Mesenchymal stem cell (in vitro differentiated cells and primary cell): ENCODE results near the gene ARL10.

Source experiments
- DNase-seq: peaks from one replicate; pipeline ENCODE4 v3.0.0-alpha.2; 2013
- H2AFZ ChIP-seq: one replicate; pipeline ENCODE4 v1.6.1; 2013; ENCODE audit warnings: low read depth, mild to moderate bottlenecking, control low read depth, inconsistent platforms, low read length, moderate library complexity
- H2AK5ac ChIP-seq: 2 replicates; pipeline ENCODE4 v1.6.1; 2013; ENCODE audit warnings: low read length, moderate library complexity, mild to moderate bottlenecking, inconsistent platforms; ENCODE audit not compliant: severe bottlenecking
- H2BK120ac ChIP-seq: one replicate; pipeline ENCODE4 v1.6.1; 2013; ENCODE audit warnings: low read depth, mild to moderate bottlenecking, inconsistent platforms, low read length, moderate library complexity
- H2BK12ac ChIP-seq, 2 experiments: one replicate each; pipeline ENCODE4 v1.6.1; 2013; ENCODE audit warnings: inconsistent platforms in 2 of 2, low read length in 2 of 2, mild to moderate bottlenecking in 2 of 2, moderate library complexity in 2 of 2, control low read depth in 1 of 2
- H2BK15ac ChIP-seq: one replicate; pipeline ENCODE4 v1.6.1; 2013; ENCODE audit warnings: mild to moderate bottlenecking, low read depth, inconsistent platforms; ENCODE audit not compliant: poor library complexity, severe bottlenecking
- H2BK5ac ChIP-seq: 2 replicates; pipeline ENCODE4 v1.6.1; 2013; ENCODE audit warnings: low read depth, mild to moderate bottlenecking, low read length, control low read depth, inconsistent platforms; ENCODE audit not compliant: poor library complexity, severe bottlenecking
- H3K14ac ChIP-seq, 2 experiments: one replicate each; pipeline ENCODE4 v1.6.1; 2013; ENCODE audit warnings: inconsistent platforms in 2 of 2, low read length in 2 of 2, control low read depth in 1 of 2, mild to moderate bottlenecking in 1 of 2, moderate library complexity in 1 of 2
- H3K18ac ChIP-seq, 2 experiments: one replicate each; pipeline ENCODE4 v1.6.1; 2013; ENCODE audit warnings: inconsistent platforms in 2 of 2, low read length in 2 of 2, control low read depth in 1 of 2, low read depth in 1 of 2, mild to moderate bottlenecking in 1 of 2
- H3K23ac ChIP-seq, 2 experiments: one replicate each; pipeline ENCODE4 v1.6.1; 2013; ENCODE audit warnings: inconsistent platforms in 2 of 2, low read length in 2 of 2, mild to moderate bottlenecking in 2 of 2, moderate library complexity in 2 of 2, control low read depth in 1 of 2
- H3K27ac ChIP-seq: 2 replicates; pipeline ENCODE4 v1.5.1; 2013; ENCODE audit warnings: mild to moderate bottlenecking, moderate library complexity, low read length, control low read depth, inconsistent platforms; ENCODE audit not compliant: poor library complexity, severe bottlenecking
- H3K27me3 ChIP-seq, 2 experiments: 2 replicates each; pipeline versions ENCODE4 v1.6.1 to v1.7.0; 2013; ENCODE audit warnings: low read length in 2 of 2, mild to moderate bottlenecking in 2 of 2, moderate library complexity in 2 of 2, control low read depth in 1 of 2, inconsistent platforms in 1 of 2; ENCODE audit not compliant: control insufficient read depth in 1 of 2, insufficient read depth in 1 of 2
- H3K36me3 ChIP-seq, 2 experiments: 2 replicates each; pipeline versions ENCODE4 v1.6.1 to v1.7.0; 2013; ENCODE audit warnings: low read length in 2 of 2, control low read depth in 1 of 2, inconsistent platforms in 1 of 2, low read depth in 1 of 2, mild to moderate bottlenecking in 1 of 2; ENCODE audit not compliant: insufficient read depth in 2 of 2, control insufficient read depth in 1 of 2
- H3K4ac ChIP-seq, 2 experiments: one replicate each; pipeline ENCODE4 v1.6.1; 2013; ENCODE audit warnings: inconsistent platforms in 2 of 2, low read length in 2 of 2, mild to moderate bottlenecking in 2 of 2, moderate library complexity in 2 of 2, control low read depth in 1 of 2, low read depth in 1 of 2
- H3K4me1 ChIP-seq: 2 replicates; pipeline ENCODE4 v1.6.1; 2013; ENCODE audit warnings: low read depth, low read length, control low read depth; ENCODE audit not compliant: control insufficient read depth, insufficient read depth
- H3K4me2 ChIP-seq: 2 replicates; pipeline ENCODE4 v1.6.1; 2013; ENCODE audit warnings: low read length, mild to moderate bottlenecking, inconsistent platforms; ENCODE audit not compliant: poor library complexity, severe bottlenecking
- H3K4me3 ChIP-seq, 2 experiments: 2 replicates each; pipeline versions ENCODE4 v1.5.1 to v1.7.0; 2013; ENCODE audit warnings: low read length in 2 of 2, mild to moderate bottlenecking in 2 of 2, control low read depth in 1 of 2, low read depth in 1 of 2; ENCODE audit not compliant: insufficient read depth in 1 of 2
- H3K79me1 ChIP-seq: replicated peaks from 2 replicates; pipeline ENCODE4 v1.6.1; 2013; ENCODE audit warnings: mild to moderate bottlenecking, control low read depth, low read length, inconsistent platforms; ENCODE audit not compliant: poor library complexity, severe bottlenecking
- H3K9ac ChIP-seq: 2 replicates; pipeline ENCODE4 v1.7.0; 2013; ENCODE audit warnings: mild to moderate bottlenecking, low read length, moderate library complexity
- H3K9me3 ChIP-seq: 2 replicates; pipeline ENCODE4 v1.7.0; 2013; ENCODE audit warnings: mild to moderate bottlenecking, low read length; ENCODE audit not compliant: control insufficient read depth
- H4K8ac ChIP-seq: one replicate; pipeline ENCODE4 v1.6.1; 2013; ENCODE audit warnings: inconsistent platforms, mild to moderate bottlenecking, low read length, moderate library complexity
- H4K91ac ChIP-seq: one replicate; pipeline ENCODE4 v1.6.1; 2013; ENCODE audit warnings: mild to moderate bottlenecking, low read length, inconsistent platforms
- WGBS: methylation state at CpG from one replicate; pipeline ENCODE4 v1.1.7; 2013; ENCODE audit warnings: mixed read lengths; 5-methylcytosine and 5-hydroxymethylcytosine counted together

Gene ARL10

DNA sequence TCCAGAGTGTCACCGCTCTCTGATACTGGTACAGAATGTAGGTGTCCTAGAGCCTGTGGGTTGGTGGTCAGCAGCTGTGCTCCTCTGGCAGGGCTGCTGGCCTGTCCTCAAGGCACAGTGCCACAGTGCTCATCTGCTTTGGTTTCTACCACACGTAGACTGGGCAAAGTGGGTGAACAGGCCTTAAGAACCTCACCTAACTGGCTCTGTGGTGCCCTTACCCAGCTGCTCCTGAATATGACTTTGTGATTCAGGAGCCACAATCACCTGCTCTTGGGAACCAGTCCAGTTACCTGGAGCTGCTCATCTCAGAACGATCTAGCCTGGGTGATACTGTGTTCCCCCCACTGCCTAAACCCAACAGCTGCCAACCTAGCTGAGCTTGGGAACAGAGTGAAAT lies 16.7 kb downstream of the ARL10 start:
- H4K91ac ChIP-seq: no peak overlapping the region
- H2BK5ac ChIP-seq: no peak overlapping the region
- no peak overlapping the region for H3K18ac ChIP-seq
- peaks cover 3% of the 10 kb centered on the region for H3K4me1 ChIP-seq
- no peaks in the 10 kb centered on the region for H3K9me3 ChIP-seq
- H3K79me1 ChIP-seq: peaks cover 36% of the 10 kb centered on the region
- H3K4ac ChIP-seq: no peak overlapping the region
- no peak overlapping the region for H3K9ac ChIP-seq
- H3K14ac ChIP-seq: no peak overlapping the region
- no peak overlapping the region for H3K4me2 ChIP-seq
- no peak overlapping the region for H2BK120ac ChIP-seq
- H3K23ac ChIP-seq: no peak overlapping the region
- no peak overlapping the region for H3K4me3 ChIP-seq
- no peak overlapping the region for H2BK15ac ChIP-seq
- H2AFZ ChIP-seq: no peak overlapping the region
- no peak overlapping the region for H2BK12ac ChIP-seq
- WGBS: 98% methylated on average over 3 of the region's 3 CpGs
- H4K8ac ChIP-seq: no peak overlapping the region
- DNase-seq: no peak
- H3K36me3 ChIP-seq: peaks cover 45 to 74% of the 10 kb centered on the region in 2 experiments
- no peak overlapping the region for H3K27ac ChIP-seq
- no peaks in the 10 kb centered on the region for H3K27me3 ChIP-seq
- no peak overlapping the region for H2AK5ac ChIP-seq

DNA sequence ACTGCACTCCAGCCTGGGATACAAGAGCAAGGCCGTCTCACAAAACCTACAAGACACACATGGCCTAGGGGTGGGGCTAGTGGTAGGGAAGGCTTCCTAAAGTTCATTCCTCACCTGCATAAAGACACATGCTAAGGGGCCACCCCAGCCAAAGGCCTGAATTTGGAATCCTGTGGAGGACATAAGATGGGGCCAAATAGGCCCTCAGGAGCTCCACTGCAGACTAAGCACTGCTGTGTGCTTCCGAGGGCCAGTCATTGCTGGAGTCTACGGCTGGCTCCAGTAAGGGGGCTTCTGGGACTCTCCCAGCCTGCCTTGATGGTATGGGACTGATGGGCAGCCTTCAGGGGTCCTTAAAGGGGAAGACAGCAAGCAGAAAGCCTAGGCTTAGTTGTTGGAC lies 17.4 kb downstream of the ARL10 start:
- H3K9me3 ChIP-seq: no peaks in the 10 kb centered on the region
- H3K4me1 ChIP-seq: peaks cover 5% of the 10 kb centered on the region
- H3K79me1 ChIP-seq: peaks cover 35% of the 10 kb centered on the region
- no peak overlapping the region for H3K9ac ChIP-seq
- no peak overlapping the region for H2BK120ac ChIP-seq
- no peak overlapping the region for H2AFZ ChIP-seq
- no peak overlapping the region for H4K91ac ChIP-seq
- H3K4ac ChIP-seq: no peak overlapping the region
- H3K27ac ChIP-seq: no peak overlapping the region
- H2AK5ac ChIP-seq: no peak overlapping the region
- H3K14ac ChIP-seq: no peak overlapping the region
- peaks cover 45 to 70% of the 10 kb centered on the region in 2 experiments for H3K36me3 ChIP-seq
- no peak overlapping the region for H3K18ac ChIP-seq
- no peak overlapping the region for H3K4me2 ChIP-seq
- H3K27me3 ChIP-seq: no peaks in the 10 kb centered on the region
- no peak overlapping the region for H2BK5ac ChIP-seq
- no peak overlapping the region for H4K8ac ChIP-seq
- H3K23ac ChIP-seq: no peak overlapping the region
- DNase-seq: no peak
- H2BK12ac ChIP-seq: no peak overlapping the region
- no peak overlapping the region for H2BK15ac ChIP-seq
- WGBS: 100% methylated on average over 3 of the region's 3 CpGs
- no peak overlapping the region for H3K4me3 ChIP-seq

DNA sequence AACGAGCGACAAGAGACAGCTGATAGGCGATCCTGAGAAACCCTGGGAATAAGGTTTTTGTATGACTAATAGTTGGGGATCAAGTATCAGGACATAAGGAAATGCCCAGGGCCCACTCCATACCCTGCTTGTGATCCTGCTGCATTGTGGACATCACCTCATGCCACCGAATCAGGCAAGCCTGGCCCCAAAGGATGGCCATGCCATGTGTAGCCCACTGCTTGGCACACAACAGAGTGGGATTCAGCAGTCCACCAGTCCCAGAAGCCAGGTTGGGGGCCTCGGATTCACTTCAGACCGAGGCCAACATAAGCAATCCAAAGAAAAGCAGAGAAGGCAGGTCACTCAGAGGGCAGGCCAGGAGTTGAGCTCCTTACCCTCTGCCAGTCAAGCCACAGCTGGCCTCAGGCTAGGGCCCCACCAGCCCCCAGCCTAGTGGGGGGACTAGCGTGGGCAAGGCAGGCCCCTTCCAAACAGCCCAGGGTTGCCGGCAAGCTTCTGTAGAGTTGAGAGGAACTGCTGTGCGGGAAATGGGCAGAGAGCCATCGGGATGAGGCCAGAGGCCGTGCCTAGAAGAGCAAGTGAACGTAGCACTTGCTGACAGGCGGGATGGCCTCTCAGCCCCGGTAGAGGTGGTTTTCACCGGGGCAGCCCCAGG lies 18.1 kb downstream of the ARL10 start:
- H3K27ac ChIP-seq: no peak overlapping the region
- DNase-seq: no peak
- no peak overlapping the region for H3K14ac ChIP-seq
- no peak overlapping the region for H4K8ac ChIP-seq
- H3K27me3 ChIP-seq: no peaks in the 10 kb centered on the region
- H4K91ac ChIP-seq: no peak overlapping the region
- H2AFZ ChIP-seq: no peak overlapping the region
- H3K9ac ChIP-seq: no peak overlapping the region
- H3K18ac ChIP-seq: no peak overlapping the region
- no peak overlapping the region for H3K4me3 ChIP-seq
- H2BK12ac ChIP-seq: no peak overlapping the region
- H2BK15ac ChIP-seq: no peak overlapping the region
- H3K23ac ChIP-seq: no peak overlapping the region
- H3K9me3 ChIP-seq: no peaks in the 10 kb centered on the region
- no peak overlapping the region for H3K4ac ChIP-seq
- H3K36me3 ChIP-seq: peaks cover 45 to 70% of the 10 kb centered on the region in 2 experiments
- no peak overlapping the region for H2BK120ac ChIP-seq
- peaks cover 5% of the 10 kb centered on the region for H3K4me1 ChIP-seq
- peaks cover 35% of the 10 kb centered on the region for H3K79me1 ChIP-seq
- no peak overlapping the region for H3K4me2 ChIP-seq
- WGBS: 97% methylated on average over 13 of the region's 15 CpGs
- no peak overlapping the region for H2BK5ac ChIP-seq
- H2AK5ac ChIP-seq: no peak overlapping the region

DNA sequence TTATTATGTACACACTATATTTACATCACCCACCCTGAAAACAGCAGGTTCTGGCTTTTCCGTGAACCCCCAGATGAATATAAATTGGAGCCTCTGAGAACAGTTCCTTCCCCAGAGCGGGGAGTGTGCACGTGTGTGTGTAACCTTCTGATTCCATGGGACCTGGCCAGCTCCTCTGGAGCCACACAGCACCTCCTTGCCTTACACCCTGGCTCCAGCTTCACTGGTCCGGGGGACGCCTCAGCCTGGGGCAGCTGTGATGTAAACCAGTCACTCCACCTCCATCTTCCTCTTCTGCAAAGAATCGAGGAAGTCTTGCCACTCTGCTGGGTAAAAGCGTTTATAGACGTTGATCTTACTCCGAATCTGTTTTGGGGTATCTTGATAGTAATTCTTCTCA lies 18.7 kb downstream of the ARL10 start:
- no peak for DNase-seq
- Histone ChIP-seq H3K4ac (no peak overlapping the region), H3K4me3 (no peak overlapping the region), H2BK12ac (no peak overlapping the region), H3K9me3 (no peaks in the 10 kb centered on the region), H2AFZ (no peak overlapping the region), H4K91ac (no peak overlapping the region), H3K18ac (no peak overlapping the region), H2BK5ac (no peak overlapping the region), H3K9ac (no peak overlapping the region), H2BK120ac (no peak overlapping the region), H2AK5ac (no peak overlapping the region), H2BK15ac (no peak overlapping the region), H3K14ac (no peak overlapping the region), H3K27ac (no peak overlapping the region), H3K4me2 (no peak overlapping the region), H3K79me1 (peaks cover 35% of the 10 kb centered on the region), H3K4me1 (peaks cover 5% of the 10 kb centered on the region), H3K36me3 (peaks cover 45 to 70% of the 10 kb centered on the region in 2 experiments), H3K23ac (no peak overlapping the region), H4K8ac (no peak overlapping the region), H3K27me3 (no peaks in the 10 kb centered on the region)
- WGBS: 98% methylated on average over 7 of the region's 9 CpGs
